Adrenal gland (tissue), 5 donors: ENCODE measurements around the gene TRIO.

Experiments
- CTCF ChIP-seq, 6 experiments: fragments of 450-650 bp in 4 of 6; fragments of 200-600 bp in 2 of 6; sonication (generic) in 1 of 6; IDR thresholded peaks; 1 replicate in 5 of 6; 2 replicates in 1 of 6; pipeline versions ENCODE4 v1.5.1 to v1.8.0; 2016 to 2021; ENCODE audit warnings: antibody characterized with exemption in 6 of 6, mild to moderate bottlenecking in 2 of 6, moderate library complexity in 1 of 6
- POLR2A ChIP-seq, 2 donors: fragments of 450-650 bp; IDR thresholded peaks; one replicate each; pipeline ENCODE4 v1.6.1; 2017; ENCODE audit warnings: antibody characterized with exemption in 2 of 2, mild to moderate bottlenecking in 2 of 2, moderate library complexity in 1 of 2
- donor health status: DM: no; HTN: no; CAD: no.

GRCh38 chr5:14156290-14156649 is 13.1 kb downstream of the TRIO start:
- TF ChIP-seq POLR2A (IDR thresholded peaks at IDR 0.05) (no peak), CTCF (IDR thresholded peaks at IDR 0.05) (no peak)
